ENCODE results near the gene FCAR. TPM values are rescaled to one million over a fixed set of nuclear protein-coding genes. Genes with fewer than 3 reads are reported as not detected.
"Not testable (repeated sequence)": the region's sequence is repeated elsewhere in the genome, so short reads cannot be mapped to it uniquely, and the experiment has no call there.

FCAR gene
- total and polyA plus RNA-seq, 2 experiments from 2014 or later, result not detected

- H3F3A ChIP-seq (ENCODE audit: insufficient read depth); H3K79me2 ChIP-seq (ENCODE audit: insufficient read depth); H3K4me3 ChIP-seq; H3K36me3 ChIP-seq (ENCODE audit: low read depth); H3K9me2 ChIP-seq (ENCODE audit: insufficient read depth); H4K20me1 ChIP-seq (ENCODE audit: insufficient read depth); H3K27ac ChIP-seq; H3K9me3 ChIP-seq (ENCODE audit: low read depth); H3K4me2 ChIP-seq (ENCODE audit: unreplicated experiment); DNase-seq; H3K27me3 ChIP-seq (replicated peaks; ENCODE audit: insufficient read depth); H3K9ac ChIP-seq; H2AFZ ChIP-seq; H3K4me1 ChIP-seq (ENCODE audit: insufficient read depth); in situ Hi-C loops (cut with MboI): not testable (repeated sequence)
- 15 to 18% methylated on average over 8 of the region's 8 CpGs for WGBS, 2 experiments (ENCODE audit: low coverage in 1 of 2, low lambda C conversion rate in 2 of 2, missing lambda C conversion rate in 2 of 2)
Measured at GRCh38 chr19:54843171-54843570, 30.9 kb upstream of the FCAR start.

GRCh38 chr19:54850061-54850640, 23.9 kb upstream of the FCAR start, which contains the start of gene KIR3DL2:
TSS of gene KIR3DL2 (plus strand) at chr19:54850443. CDS start at chr19:54850476, 33 bp downstream.
- H3K27ac ChIP-seq; H3K4me3 ChIP-seq; H3F3A ChIP-seq (ENCODE audit: insufficient read depth); H3K4me2 ChIP-seq (ENCODE audit: unreplicated experiment); DNase-seq; H3K9me3 ChIP-seq (ENCODE audit: low read depth); H3K79me2 ChIP-seq (ENCODE audit: insufficient read depth); H4K20me1 ChIP-seq (ENCODE audit: insufficient read depth); H3K36me3 ChIP-seq (ENCODE audit: low read depth); H2AFZ ChIP-seq; H3K4me1 ChIP-seq (ENCODE audit: insufficient read depth); H3K9me2 ChIP-seq (ENCODE audit: insufficient read depth); H3K9ac ChIP-seq; in situ Hi-C loops (cut with MboI); H3K27me3 ChIP-seq (replicated peaks; ENCODE audit: insufficient read depth): not testable (repeated sequence)
- WGBS, 2 experiments (ENCODE audit: low coverage in 1 of 2, low lambda C conversion rate in 2 of 2, missing lambda C conversion rate in 2 of 2), result 57% methylated on average over 16 of the region's 16 CpGs

- Histone ChIP-seq H3K36me3 (ENCODE audit: low read depth) (no peaks in the 10 kb centered on the region), H3F3A (ENCODE audit: insufficient read depth) (no peaks in the 10 kb centered on the region), H3K4me3 (no peak overlapping the region), H2AFZ (no peak overlapping the region), H3K27ac (no peak overlapping the region), H3K79me2 (ENCODE audit: insufficient read depth) (no peaks in the 10 kb centered on the region), H3K9me3 (ENCODE audit: low read depth) (no peaks in the 10 kb centered on the region), H3K9me2 (ENCODE audit: insufficient read depth) (no peaks in the 10 kb centered on the region), H3K27me3 (replicated peaks; ENCODE audit: insufficient read depth) (no peaks in the 10 kb centered on the region), H3K9ac (no peak overlapping the region), H4K20me1 (ENCODE audit: insufficient read depth) (no peaks in the 10 kb centered on the region), H3K4me2 (ENCODE audit: unreplicated experiment) (no peak overlapping the region), H3K4me1 (ENCODE audit: insufficient read depth) (no peaks in the 10 kb centered on the region)
- DNase-seq, result no peak
- in situ Hi-C loops (cut with MboI), result no loop called here
- TF ChIP-seq EZH2 (IDR thresholded peaks at IDR 0.05; ENCODE audit: insufficient read depth, poor library complexity, severe bottlenecking) (no peak), EZH2phosphoT487 (IDR thresholded peaks at IDR 0.05; ENCODE audit: insufficient read depth, low read depth) (no peak)
- 27 to 60% methylated on average over 1 to 2 of the region's 2 CpGs for WGBS, 2 experiments (ENCODE audit: low coverage in 1 of 2, low lambda C conversion rate in 2 of 2, missing lambda C conversion rate in 2 of 2)
Measured at GRCh38 chr19:54850930-54851329, 23.1 kb upstream of the FCAR start.

GRCh38 chr19:54851353-54851752, 22.7 kb upstream of the FCAR start:
- TF ChIP-seq EZH2phosphoT487 (IDR thresholded peaks at IDR 0.05; ENCODE audit: insufficient read depth, low read depth), result no peak
- no peak for TF ChIP-seq EZH2 (IDR thresholded peaks at IDR 0.05; ENCODE audit: insufficient read depth, poor library complexity, severe bottlenecking)
- in situ Hi-C loops (cut with MboI), result no loop called here
- Histone ChIP-seq H2AFZ (no peak overlapping the region), H3K4me2 (ENCODE audit: unreplicated experiment) (no peak overlapping the region), H3K9me2 (ENCODE audit: insufficient read depth) (no peaks in the 10 kb centered on the region), H3K27ac (no peak overlapping the region), H3K9ac (no peak overlapping the region), H4K20me1 (ENCODE audit: insufficient read depth) (no peaks in the 10 kb centered on the region), H3F3A (ENCODE audit: insufficient read depth) (no peaks in the 10 kb centered on the region), H3K79me2 (ENCODE audit: insufficient read depth) (no peaks in the 10 kb centered on the region), H3K27me3 (replicated peaks; ENCODE audit: insufficient read depth) (no peaks in the 10 kb centered on the region), H3K9me3 (ENCODE audit: low read depth) (no peaks in the 10 kb centered on the region), H3K4me3 (no peak overlapping the region), H3K36me3 (ENCODE audit: low read depth) (no peaks in the 10 kb centered on the region), H3K4me1 (ENCODE audit: insufficient read depth) (no peaks in the 10 kb centered on the region)
- 49 to 54% methylated on average over 7 of the region's 7 CpGs for WGBS, 2 experiments (ENCODE audit: low coverage in 1 of 2, low lambda C conversion rate in 2 of 2, missing lambda C conversion rate in 2 of 2)
- DNase-seq, result no peak

GRCh38 chr19:54855241-54855640, 18.8 kb upstream of the FCAR start:
- WGBS, 2 experiments (ENCODE audit: low coverage in 1 of 2, low lambda C conversion rate in 2 of 2, missing lambda C conversion rate in 2 of 2), result 0 to 8% methylated on average over 1 of the region's 1 CpG
- H3K36me3 ChIP-seq (ENCODE audit: low read depth); H3K27ac ChIP-seq: not testable (repeated sequence)

GRCh38 chr19:54858476-54858875, 15.6 kb upstream of the FCAR start:
- H3F3A ChIP-seq (ENCODE audit: insufficient read depth); DNase-seq; H3K27ac ChIP-seq; H3K4me1 ChIP-seq (ENCODE audit: insufficient read depth); H3K36me3 ChIP-seq (ENCODE audit: low read depth); H3K79me2 ChIP-seq (ENCODE audit: insufficient read depth); H3K27me3 ChIP-seq (replicated peaks; ENCODE audit: insufficient read depth); H2AFZ ChIP-seq; H3K9me3 ChIP-seq (ENCODE audit: low read depth); H3K4me2 ChIP-seq (ENCODE audit: unreplicated experiment); H4K20me1 ChIP-seq (ENCODE audit: insufficient read depth); in situ Hi-C loops (cut with MboI); H3K9ac ChIP-seq; H3K9me2 ChIP-seq (ENCODE audit: insufficient read depth); H3K4me3 ChIP-seq: not testable (repeated sequence)
- WGBS, 2 experiments (ENCODE audit: low coverage in 1 of 2, low lambda C conversion rate in 2 of 2, missing lambda C conversion rate in 2 of 2), result 4 to 8% methylated on average over 3 of the region's 3 CpGs

More at GRCh38 chr19:54855241-54855640, 18.8 kb upstream of the FCAR start:
- H3K4me1 ChIP-seq (ENCODE audit: insufficient read depth); H3K9ac ChIP-seq; H3K79me2 ChIP-seq (ENCODE audit: insufficient read depth); H3K27me3 ChIP-seq (replicated peaks; ENCODE audit: insufficient read depth); H2AFZ ChIP-seq; H3F3A ChIP-seq (ENCODE audit: insufficient read depth); DNase-seq; H4K20me1 ChIP-seq (ENCODE audit: insufficient read depth); in situ Hi-C loops (cut with MboI); H3K9me3 ChIP-seq (ENCODE audit: low read depth); H3K4me3 ChIP-seq; H3K4me2 ChIP-seq (ENCODE audit: unreplicated experiment); H3K9me2 ChIP-seq (ENCODE audit: insufficient read depth): not testable (repeated sequence)

- H3K27ac ChIP-seq; H2AFZ ChIP-seq; H3K9me2 ChIP-seq (ENCODE audit: insufficient read depth); H3K4me3 ChIP-seq; H4K20me1 ChIP-seq (ENCODE audit: insufficient read depth); in situ Hi-C loops (cut with MboI); H3F3A ChIP-seq (ENCODE audit: insufficient read depth); H3K9me3 ChIP-seq (ENCODE audit: low read depth); H3K4me1 ChIP-seq (ENCODE audit: insufficient read depth); H3K4me2 ChIP-seq (ENCODE audit: unreplicated experiment); H3K36me3 ChIP-seq (ENCODE audit: low read depth); H3K79me2 ChIP-seq (ENCODE audit: insufficient read depth); H3K9ac ChIP-seq; H3K27me3 ChIP-seq (replicated peaks; ENCODE audit: insufficient read depth): not testable (repeated sequence)
- 27 to 36% methylated on average over 7 of the region's 7 CpGs for WGBS, 2 experiments (ENCODE audit: low coverage in 1 of 2, low lambda C conversion rate in 2 of 2, missing lambda C conversion rate in 2 of 2)
- DNase-seq, result peak; percentile 8
Measured at GRCh38 chr19:54859421-54859820, 14.6 kb upstream of the FCAR start.
